HG02938 (cell line): ENCODE data around the gene HGFAC.

Experiments
- ATAC-seq: cut with Tn5 transposase; IDR thresholded peaks from one replicate; pipeline ENCODE4 v1.9.1; 2021; ENCODE audit warnings: mild to moderate bottlenecking, moderate library complexity; ENCODE audit not compliant: unreplicated experiment

Gene HGFAC

DNA sequence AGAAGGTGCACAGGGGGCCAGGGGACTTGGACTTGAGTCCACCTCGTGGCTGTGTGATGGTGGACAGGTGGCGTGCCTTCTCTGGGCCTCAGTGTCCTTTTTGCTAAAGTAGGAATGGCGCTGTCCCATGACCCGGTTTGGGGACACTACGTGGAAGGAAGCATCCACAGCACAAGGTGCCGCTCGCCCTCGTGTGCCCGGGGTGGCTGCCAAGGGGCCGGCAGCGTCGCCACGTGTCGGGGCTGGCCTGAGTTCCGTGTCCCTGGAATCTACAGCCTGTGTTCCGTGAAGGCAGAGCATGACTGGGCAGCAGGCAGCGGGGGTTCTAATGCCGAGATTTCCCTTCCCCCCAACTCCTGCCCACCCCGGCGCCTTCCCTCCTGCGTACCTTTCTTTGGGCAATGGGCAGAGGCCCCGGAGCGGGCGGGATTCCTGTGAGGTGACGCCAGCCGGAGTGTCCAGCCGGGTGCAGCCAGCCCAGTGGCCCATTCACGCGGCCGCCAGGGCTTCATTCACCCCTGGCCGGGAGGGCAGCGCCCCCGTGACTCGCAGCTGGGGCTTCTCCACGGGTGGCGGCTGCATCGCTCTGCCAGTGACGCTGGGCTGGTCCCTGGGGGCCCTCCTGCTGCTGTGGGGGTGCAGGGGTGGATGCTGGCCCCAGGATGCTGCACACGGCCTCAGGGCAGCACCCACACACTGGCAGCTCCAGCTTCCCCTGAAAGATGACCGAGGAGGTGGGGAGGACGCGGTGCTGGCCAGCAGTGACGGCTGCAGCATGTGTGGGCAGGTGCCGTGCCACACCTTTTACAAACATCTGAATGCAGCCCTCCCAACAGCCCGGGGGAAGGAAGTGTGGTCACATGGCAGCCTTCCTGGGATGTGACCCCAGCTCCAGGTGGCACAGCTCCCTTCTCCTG is 42.5 kb downstream of the HGFAC start:
- no peak for ATAC-seq

DNA sequence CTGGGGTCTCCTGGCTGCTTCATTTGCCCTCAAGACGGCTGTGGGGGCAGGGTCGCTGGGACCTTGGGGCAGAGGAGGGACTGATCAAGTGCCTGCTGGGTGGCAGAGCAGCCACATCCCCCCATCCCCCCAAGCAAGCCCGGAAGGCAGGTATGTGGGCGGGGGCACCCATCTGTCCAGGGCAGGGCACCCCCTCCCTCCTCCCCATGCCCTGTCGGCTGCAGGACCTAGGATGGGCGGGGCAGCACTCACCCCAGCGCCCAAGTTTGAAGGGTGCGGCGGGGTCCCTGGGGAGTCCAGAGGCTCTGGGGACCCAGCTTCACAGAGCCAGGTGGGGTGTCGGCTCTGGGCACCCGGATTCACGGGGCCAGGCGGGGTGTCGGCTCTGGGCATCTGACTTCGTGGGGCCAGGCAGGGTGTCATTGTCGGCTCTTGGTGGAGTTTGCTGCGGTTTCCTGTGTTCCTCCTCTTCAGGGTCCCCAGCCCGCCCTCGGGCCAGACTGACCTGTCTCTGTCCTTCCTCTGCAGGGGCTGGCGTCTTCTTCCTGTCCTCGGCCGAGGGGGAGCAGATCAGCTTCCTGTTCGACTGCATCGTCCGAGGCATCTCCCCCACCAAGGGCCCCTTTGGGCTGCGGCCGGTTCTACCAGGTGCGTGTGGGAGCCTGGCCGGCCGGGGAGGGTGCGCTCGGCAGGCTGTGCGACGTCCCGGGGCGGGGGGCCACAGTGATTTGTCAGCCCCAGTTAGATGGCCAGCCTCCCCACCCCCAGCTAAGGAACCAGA is 43.4 kb downstream of the HGFAC start:
- ATAC-seq, result no peak

DNA sequence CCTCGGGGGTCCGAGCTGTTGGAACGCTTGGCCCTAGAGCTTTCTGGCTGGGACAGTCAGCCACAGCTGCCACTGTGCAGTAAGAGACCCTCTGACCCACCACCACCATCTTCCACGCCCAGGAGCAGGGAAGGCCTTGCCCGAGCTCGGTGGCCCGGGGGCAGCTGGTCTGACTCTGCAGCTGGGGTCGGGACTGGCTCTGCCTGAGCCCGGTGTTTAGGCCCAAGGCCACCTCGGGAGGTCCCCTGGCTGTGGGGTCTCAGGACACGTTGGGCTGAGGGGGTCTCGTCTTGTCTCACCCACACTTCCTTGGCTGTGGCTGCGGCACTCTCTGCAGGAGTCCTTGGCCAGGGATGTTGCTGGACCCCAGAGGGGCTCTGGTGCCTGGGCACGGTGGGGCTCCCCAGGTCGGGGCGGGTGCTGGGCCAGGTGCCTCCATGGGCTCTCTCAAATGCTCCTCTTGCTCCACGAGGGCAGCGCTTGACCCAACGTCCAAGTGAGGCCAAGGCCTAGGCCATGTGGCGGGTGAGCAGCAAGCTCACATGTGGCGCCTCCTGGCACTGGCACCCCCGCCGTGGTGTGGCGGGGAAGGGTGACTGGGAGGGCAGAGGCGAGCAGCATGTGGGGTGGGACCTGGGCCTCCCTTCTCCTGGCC is 44.2 kb downstream of the HGFAC start:
- no peak for ATAC-seq

DNA sequence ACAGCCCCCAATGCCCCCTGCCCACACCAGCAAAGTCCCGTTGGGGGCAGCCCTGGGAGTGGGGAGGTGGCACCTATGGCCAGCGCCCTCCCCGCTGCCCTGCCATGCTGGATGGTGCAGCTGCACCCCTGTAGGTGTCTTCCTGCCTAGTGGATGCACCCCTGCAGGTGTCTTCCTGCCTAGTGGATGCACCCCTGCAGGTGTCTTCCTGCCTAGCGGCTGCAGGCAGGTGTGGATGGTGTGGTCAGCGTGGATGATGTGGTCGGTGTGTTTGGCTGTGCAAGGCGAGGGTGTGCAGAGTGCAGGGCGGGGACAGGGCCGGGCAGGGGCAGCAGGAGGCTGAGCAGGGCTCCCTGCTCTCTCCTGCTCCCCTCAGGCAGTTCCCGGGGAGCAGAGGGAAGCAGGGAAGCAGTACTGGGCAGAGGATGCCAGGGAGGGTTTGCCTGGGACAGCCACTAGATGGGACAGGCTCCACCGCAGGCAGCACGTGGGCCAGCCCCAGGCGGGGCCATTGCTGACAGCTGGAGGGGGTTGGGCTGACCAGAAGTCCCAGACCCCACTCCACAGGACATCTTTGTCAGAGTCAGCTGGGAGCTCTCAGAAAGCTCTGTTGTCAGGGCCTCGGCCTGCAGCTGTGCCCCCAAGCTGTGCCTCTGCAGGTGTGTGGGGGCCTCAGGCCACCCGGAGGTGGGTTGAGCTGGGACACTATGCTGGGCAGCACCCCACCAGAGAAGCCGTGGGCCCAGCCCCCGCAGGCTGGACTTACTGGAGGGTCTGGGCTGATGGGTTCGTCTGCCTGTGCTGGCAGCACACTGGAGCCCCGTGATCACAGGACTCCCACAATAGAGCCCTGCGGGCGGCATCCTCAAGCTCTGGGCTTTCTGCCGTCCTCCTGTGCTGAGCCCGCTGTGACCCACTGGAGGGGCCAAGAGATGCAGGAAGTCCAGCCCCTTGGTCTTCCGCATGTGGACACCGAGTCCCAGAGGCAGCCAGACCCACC is 45.1 kb downstream of the HGFAC start:
- ATAC-seq, result no peak

DNA sequence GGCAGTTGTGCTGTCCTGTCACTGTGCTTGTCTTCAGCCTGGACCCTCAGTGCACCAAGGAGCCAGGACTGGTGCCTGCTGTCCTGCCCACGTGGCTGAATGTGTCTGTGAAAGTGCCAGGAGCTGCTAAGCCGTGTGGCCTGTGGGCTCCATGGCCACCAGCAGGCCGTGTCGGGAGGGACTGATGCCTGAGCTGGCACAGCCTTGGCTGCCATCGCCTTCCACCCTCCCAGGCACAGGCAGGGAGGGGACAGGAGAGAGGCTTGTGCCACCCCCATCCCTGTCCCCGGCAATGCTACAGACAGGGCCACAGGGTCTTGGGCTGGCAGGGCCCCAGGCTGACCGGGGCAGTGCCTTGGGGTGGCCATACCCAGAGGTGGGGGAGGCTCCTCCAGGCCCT is 46.1 kb downstream of the HGFAC start:
- no peak for ATAC-seq

DNA sequence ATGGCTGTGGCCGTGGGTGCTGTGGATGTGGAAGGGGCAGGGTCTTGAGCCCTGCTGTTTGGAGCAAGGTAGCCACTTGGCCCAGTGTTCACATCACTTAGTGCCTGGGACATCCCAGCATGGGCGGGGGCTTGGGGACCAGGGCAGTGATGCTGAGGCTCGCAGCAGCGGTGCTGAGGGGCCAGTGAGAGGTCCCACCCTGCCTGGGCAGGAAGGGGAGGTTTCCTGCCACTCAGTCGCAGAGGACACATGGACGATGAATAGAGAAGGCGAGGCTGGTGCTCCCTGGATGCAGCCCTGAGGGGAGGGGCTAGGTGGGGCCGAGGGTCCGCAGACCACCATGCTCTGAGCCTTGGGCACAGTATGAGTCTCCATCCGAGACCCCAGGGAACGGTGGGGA is 47.1 kb downstream of the HGFAC start:
- ATAC-seq, result no peak

DNA sequence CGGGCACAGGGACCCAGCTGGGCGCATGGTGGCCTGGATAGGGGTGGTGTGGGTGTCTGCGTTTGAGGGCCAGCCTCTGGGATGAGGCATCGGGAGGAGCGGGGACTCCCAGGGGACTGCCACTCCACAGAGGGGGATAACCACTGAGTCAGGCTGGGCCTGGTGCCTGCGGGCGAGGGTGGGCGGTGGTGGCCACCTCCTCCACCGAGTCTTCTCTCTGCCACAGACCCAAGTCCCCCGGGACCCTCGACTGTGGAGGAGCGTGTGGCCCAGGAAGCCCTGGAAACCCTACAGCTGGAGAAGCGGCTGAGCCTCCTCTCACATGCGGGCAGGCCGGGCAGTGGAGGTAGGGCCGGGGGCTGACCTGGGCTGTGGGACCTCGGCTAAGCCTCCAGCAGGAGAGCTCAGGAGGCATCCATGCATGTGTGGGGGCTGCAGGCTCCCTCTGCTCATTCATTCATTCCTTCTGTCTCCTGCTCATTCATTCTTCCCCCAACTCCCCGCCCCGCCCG is 47.7 kb downstream of the HGFAC start:
- ATAC-seq, result no peak

DNA sequence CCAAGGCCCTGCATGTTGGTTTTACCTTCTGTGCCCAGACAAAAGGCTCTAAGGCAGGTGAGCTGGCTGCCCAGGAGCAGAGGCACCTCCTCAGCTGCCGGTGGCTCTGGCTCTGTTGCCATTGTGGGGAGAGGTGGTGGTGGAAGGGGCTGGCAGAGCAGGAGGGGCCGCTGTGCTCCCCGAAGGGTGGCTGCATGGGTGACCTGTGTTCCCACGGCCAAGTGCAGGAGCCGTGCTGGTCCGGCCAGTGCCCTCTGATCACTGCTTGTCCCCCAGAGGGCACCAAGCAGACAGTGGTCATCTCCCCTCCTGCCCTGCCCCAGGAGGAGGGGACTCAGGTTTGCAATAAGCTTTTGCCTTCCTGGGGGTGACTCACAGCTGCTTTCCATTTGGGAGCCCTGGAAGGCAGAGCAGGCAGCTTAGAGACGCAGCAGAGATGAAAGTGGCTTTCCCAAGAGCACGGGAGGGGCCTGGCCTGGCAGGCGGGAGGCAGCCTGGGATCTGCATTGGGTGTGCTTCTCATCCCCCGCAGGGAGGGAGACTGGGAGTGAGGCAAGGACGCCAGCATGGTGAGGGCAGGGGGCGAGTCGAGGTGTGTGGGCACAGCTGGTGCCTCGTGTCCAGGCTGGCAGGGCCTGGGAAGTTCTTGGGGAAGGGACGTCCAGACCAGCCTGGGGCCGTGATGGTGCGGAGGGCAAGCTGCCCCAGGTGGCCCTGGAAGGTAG is 50.1 kb downstream of the HGFAC start:
- no peak for ATAC-seq

DNA sequence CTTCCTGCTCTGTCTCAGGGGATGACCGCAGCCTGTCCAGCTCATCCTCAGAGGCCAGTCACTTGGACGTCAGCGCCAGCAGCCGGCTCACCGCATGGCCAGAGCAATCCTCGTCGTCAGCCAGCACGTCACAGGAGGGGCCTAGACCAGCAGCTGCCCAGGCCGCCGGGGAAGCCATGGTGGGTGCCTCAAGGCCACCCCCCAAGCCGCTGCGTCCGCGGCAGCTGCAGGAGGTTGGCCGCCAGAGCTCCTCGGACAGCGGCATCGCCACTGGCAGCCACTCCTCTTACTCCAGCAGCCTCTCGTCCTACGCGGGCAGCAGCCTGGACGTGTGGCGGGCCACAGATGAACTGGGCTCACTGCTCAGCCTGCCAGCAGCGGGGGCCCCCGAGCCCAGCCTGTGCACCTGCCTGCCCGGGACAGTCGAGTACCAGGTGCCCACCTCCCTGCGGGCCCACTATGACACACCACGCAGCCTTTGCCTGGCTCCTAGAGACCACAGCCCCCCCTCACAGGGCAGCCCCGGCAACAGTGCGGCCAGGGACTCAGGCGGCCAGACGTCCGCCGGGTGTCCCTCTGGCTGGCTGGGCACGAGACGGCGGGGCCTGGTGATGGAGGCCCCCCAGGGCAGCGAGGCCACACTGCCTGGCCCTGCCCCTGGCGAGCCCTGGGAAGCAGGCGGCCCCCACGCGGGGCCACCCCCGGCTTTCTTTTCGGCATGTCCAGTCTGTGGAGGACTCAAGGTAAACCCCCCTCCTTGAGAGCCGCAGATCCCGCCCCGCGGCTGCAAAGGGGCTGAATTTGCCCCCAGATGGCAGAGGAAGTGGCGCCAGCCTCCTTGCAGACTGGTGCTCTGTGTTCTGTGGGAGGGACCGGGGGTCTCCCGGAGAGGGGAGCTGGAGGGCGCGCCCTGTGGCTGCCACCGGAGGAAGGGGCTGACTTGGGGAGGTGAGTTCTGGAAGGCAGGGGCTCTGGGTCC is 51.3 kb downstream of the HGFAC start:
- ATAC-seq, result no peak

DNA sequence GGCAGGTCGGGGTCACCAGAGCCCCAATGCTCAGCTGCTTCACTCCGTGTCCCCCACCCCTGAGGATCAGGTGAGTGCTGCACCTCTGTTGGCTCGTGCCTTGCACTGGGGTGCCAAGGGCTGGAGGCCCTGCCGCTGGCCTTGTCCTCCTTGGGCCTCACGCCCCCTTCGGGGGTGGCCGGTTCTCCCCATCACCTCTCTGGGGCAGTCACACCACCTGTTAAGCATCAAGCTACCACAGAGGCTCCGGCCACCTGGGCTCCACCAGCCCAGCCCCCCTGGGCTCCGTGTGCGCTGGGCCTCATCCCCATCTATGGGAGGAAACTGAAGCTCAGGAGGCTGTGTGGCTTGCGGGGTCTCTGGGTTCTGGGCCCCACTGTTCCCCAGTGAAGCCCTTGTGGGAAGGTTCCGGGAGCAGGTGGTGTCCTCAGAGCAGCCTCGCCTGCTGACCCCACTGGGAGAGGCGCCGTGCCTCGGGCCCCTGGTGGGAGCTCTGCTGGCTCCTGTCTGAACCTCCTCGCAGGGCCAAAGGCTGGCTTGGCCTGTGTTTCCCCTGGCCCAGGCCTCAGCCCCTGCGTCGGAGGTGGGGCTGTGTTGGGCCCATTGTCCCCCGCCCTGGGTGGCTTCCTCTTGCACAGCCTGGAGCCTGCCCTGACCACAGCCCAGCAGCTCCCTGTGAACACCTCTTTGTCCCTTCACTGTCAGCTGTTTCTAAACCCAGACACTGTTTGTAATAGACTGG is 52.1 kb downstream of the HGFAC start:
- no peak for ATAC-seq

DNA sequence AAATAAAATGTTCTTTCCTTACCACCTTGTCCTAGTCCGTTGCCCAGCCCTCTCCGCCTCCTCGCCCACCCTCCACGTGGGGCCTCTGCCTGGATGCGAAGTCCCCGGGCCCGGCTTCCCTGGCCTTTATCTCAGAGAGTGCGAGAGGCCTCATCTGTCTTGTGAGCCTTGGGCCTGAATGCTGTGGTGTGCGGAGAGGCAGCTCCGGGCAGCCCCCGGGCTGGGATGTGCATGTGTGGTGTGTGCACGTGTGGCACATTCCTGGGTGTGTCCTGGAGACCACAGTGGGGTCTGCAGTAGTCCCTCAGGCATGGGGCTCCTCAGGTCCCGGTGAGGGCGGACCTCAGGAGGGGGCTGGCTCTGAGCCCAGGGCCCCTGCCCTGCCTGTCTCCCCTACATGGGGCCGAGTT is 52.7 kb downstream of the HGFAC start:
- ATAC-seq, result no peak

DNA sequence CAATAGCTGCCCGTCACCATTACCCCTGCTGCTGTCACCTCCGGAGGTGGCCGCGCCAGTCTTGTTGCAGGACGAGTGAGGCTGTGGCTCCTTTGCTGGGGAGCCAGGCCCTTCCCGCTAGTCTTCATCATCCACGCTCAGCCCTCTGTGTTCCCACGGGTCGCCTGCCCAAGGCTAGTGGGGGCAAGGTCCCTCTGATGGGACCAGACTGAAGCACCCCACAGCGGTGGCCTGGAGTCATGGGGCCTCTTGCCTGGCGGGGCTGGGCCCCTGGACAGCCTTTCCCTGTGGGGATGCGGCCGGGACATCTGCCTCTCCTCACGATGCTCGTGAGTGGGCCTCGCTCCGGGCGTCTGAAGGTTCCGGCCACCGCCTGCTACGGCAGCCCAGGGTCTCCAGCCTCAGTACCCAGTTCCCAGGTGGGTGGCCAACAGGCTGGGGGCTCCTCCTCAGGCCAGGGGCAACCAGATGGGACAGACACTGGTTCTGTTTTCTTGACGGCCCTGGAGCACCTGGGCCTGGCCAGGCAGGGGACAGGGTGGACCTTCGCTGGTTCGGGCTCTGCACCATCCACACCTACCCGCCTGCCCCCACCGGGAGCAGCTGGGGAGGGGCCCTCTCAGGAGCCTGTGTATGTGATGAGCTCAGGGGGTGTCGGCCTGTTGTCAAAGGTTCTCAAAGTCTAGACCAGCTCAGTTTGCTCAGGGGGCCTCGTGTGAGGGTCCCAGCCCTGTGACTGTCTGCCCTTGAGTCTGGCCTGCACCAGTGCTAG is 53.6 kb downstream of the HGFAC start:
- ATAC-seq, result no peak

DNA sequence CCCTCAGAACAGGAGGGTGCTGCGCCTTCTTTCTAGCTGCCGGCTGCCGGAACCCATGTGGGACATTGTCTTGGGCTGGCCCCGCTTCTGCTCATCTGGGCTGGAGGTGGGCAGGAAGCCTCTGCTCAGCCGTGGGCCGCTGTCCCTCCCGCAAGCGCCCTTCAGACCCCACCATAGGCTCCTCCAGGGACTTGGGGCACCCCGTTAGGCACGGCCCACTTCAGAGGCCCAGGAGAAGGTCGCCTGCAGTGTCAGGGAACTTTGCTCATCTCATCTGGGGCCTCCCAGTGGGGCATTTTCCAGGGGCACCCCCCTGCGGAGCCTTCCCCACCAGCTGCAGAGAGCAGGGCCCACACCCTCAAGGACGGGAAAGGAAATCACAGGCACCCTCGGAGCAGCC is 54.3 kb downstream of the HGFAC start:
- ATAC-seq, result no peak

DNA sequence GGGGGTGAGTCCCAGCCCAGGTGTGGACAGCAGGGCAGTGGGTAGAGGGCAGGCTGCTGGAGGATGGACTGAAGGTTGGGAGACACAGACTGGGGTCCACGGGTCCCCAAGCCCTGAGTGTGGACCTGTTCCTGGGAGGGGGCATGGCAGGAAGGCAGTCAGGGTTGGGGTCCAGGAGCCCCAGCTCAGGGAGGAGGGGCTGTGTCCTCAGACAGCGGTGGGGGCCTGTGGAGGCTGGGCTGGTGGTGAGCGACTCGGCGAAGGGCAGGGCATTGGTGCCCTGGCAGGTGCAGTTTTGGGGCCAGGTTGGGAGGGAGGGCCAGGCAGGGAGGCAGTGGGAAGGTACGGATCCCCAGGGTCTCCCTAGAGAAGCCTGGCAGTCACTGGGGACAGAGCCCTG is 55.3 kb downstream of the HGFAC start:
- no peak for ATAC-seq

DNA sequence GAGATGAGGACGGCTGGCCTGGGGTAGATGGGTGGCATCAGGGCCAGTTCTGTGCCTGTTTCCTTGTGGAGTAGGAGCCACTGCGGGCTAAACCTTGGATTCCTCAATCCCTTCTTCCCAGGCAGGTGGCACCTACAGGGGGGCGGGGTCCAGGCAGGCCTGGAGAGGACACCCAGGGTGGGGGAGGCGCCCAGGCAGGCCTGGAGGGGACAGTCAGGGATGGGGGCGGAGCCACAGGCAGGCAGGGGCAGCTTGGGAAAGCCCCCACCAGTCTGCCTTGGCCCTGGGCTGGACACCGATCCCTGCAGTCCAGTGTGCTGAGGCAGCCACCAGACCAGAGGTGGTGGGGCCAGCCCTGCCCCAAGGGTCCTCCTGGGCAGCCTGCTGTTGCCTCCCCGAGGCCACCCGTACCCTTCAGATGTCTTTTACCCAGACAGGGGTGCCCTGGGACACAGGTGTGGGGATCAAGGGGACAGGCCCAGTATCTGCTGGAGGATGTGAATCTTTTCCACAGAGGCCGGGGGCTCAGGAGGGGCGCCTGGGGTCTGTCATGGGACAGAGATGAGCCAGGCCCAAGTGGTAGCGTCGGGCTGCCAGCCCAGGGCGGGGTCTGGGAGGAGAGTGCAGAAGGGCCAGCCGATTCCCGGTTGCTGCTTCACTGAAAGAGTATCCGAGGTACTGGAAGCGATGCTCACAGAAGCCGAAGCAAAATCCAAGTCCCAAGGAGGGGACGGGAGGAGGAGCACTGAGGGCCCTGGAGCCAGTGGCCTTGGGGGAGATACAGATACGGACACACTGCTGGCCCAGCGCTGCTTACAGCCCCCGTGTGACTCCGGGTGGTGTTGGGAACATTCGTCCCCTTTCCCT is 56.0 kb downstream of the HGFAC start:
- no peak for ATAC-seq

DNA sequence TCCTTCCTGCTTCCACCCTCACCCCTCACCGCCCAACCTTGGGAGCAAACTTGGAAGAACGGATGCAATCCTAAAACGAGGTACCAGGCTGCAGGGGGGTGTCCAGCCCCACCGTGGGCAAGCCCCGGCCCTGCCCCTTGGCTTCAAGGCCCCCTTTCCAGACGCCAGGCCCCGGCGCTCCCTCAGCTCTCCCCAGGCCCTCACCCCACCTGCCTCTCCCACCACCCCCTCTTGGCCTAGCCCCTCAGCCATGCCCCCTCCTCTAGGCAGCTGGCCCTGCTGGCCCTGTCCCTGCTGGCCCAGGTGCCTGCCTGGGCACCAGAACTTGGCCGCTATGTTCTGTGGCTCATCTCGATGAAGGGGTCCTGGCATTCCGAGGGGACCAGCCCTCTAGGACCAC is 56.6 kb downstream of the HGFAC start:
- ATAC-seq, result no peak
